Smooth muscle cell (in vitro differentiated cells): ENCODE results near the gene HHLA2. TPM values are rescaled to one million over a fixed set of nuclear protein-coding genes. Genes with fewer than 3 reads are reported as not detected.

Source experiments
- DNase-seq: peaks from one replicate; lab custom pipeline; 2025; ENCODE audit not compliant: unreplicated experiment; lab: John Stamatoyannopoulos, UW
- H2AFZ ChIP-seq: fragments of 200-600 bp; sonication (generic); 2 replicates; pipeline ENCODE4 v1.6.0; 2016; ENCODE audit warnings: antibody characterized with exemption, low read depth, mild to moderate bottlenecking
- H3F3A ChIP-seq: fragments of 200-600 bp; sonication (generic); 2 replicates; pipeline ENCODE4 v1.6.0; 2017; ENCODE audit warnings: antibody characterized with exemption, low read depth
- H3K27ac ChIP-seq: fragments of 200-600 bp; sonication (generic); 2 replicates; pipeline ENCODE4 v1.5.1; 2016; ENCODE audit warnings: low read depth, mild to moderate bottlenecking
- H3K27me3 ChIP-seq: fragments of 200-600 bp; sonication (generic); 2 replicates; pipeline ENCODE4 v1.6.1; 2016; ENCODE audit warnings: low read depth, mild to moderate bottlenecking
- H3K36me3 ChIP-seq: fragments of 200-600 bp; sonication (generic); 2 replicates; pipeline ENCODE4 v1.5.1; 2016; ENCODE audit warnings: low read depth
- H3K4me1 ChIP-seq: fragments of 200-600 bp; sonication (generic); 2 replicates; pipeline ENCODE4 v1.5.1; 2016; ENCODE audit warnings: low read depth
- H3K4me2 ChIP-seq: fragments of 200-600 bp; sonication (generic); 2 replicates; pipeline ENCODE4 v1.6.0; 2016; ENCODE audit warnings: mild to moderate bottlenecking
- H3K4me3 ChIP-seq: fragments of 200-600 bp; sonication (generic); 2 replicates; pipeline ENCODE4 v1.5.1; 2016; ENCODE audit warnings: mild to moderate bottlenecking
- H3K79me2 ChIP-seq: fragments of 200-600 bp; sonication (generic); 2 replicates; pipeline ENCODE4 v1.6.0; 2016; ENCODE audit warnings: low read depth, mild to moderate bottlenecking
- H3K9ac ChIP-seq: fragments of 200-600 bp; sonication (generic); 2 replicates; pipeline ENCODE4 v1.6.0; 2016; ENCODE audit warnings: low read depth
- H3K9me3 ChIP-seq: fragments of 200-600 bp; sonication (generic); replicated peaks from 2 replicates; pipeline ENCODE4 v1.5.1; 2016; ENCODE audit warnings: low read depth
- H4K20me1 ChIP-seq: fragments of 200-600 bp; sonication (generic); 2 replicates; pipeline ENCODE4 v1.6.0; 2016; ENCODE audit warnings: low read depth
- CTCF ChIP-seq: fragments of 200-600 bp; sonication (generic); IDR thresholded peaks from 2 replicates; pipeline ENCODE4 v1.5.1; 2017; ENCODE audit warnings: borderline replicate concordance, mild to moderate bottlenecking, antibody characterized with exemption; ENCODE audit not compliant: insufficient read depth, poor library complexity, severe bottlenecking
- WGBS: methylation state at CpG from one replicate; pipeline ENCODE4 v1.1.7; 2016; ENCODE audit warnings: low lambda C conversion rate; 5-methylcytosine and 5-hydroxymethylcytosine counted together
- polyA plus RNA-seq: library from polyadenylated mRNA; unstranded; fragments of >200 nt; fragmentation: Nextera tagmentation; extraction: Ambion mirVana; gene quantifications from 2 replicates; pipeline ENCODE4 v1.2.1, GENCODE V29; 2016
- total RNA-seq: library from RNA; depleted of rRNA; stranded (reverse); fragments of >200 nt; gene quantifications from 2 replicates; pipeline ENCODE4 v1.2.3, GENCODE V29; 2014

HHLA2 gene
- total and polyA plus RNA-seq, 2 experiments from 2014 or later: not detected

- TF ChIP-seq CTCF: no peak
- H2AFZ ChIP-seq: no peak overlapping the region
- WGBS: 79% methylated on average over 4 of the region's 4 CpGs
- no peaks in the 10 kb centered on the region for H3K36me3 ChIP-seq
- no peaks in the 10 kb centered on the region for H3K9me3 ChIP-seq
- no peak overlapping the region for H3K4me3 ChIP-seq
- no peaks in the 10 kb centered on the region for H4K20me1 ChIP-seq
- H3K27ac ChIP-seq: no peak overlapping the region
- H3K4me2 ChIP-seq: no peak overlapping the region
- no peaks in the 10 kb centered on the region for H3K4me1 ChIP-seq
- H3F3A ChIP-seq: no peaks in the 10 kb centered on the region
- no peaks in the 10 kb centered on the region for H3K79me2 ChIP-seq
- H3K9ac ChIP-seq: no peak overlapping the region
- H3K27me3 ChIP-seq: no peaks in the 10 kb centered on the region
- DNase-seq: no peak
These were observed 32.6 kb downstream of the HHLA2 start for GRCh38 chr3:108328821-108329486.

- Histone ChIP-seq H3K27ac (no peak overlapping the region), H3K9ac (no peak overlapping the region), H3K79me2 (no peaks in the 10 kb centered on the region), H3K9me3 (no peaks in the 10 kb centered on the region), H3K4me2 (no peak overlapping the region), H3F3A (no peaks in the 10 kb centered on the region), H4K20me1 (no peaks in the 10 kb centered on the region), H2AFZ (no peak overlapping the region), H3K36me3 (no peaks in the 10 kb centered on the region), H3K4me3 (no peak overlapping the region), H3K27me3 (no peaks in the 10 kb centered on the region), H3K4me1 (no peaks in the 10 kb centered on the region)
- WGBS: 88% methylated on average over 5 of the region's 5 CpGs
- DNase-seq: no peak
- TF ChIP-seq CTCF: no peak
These were observed 33.2 kb downstream of the HHLA2 start for GRCh38 chr3:108329508-108329907.

GRCh38 chr3:108329947-108330346 is 33.6 kb downstream of the HHLA2 start:
- Histone ChIP-seq H2AFZ (no peak overlapping the region), H3K9me3 (no peaks in the 10 kb centered on the region)

More at GRCh38 chr3:108329947-108330346, 33.6 kb downstream of the HHLA2 start:
- no peaks in the 10 kb centered on the region for H3F3A ChIP-seq
- H3K79me2 ChIP-seq: no peaks in the 10 kb centered on the region
- no peak overlapping the region for H3K27ac ChIP-seq
- DNase-seq: no peak
- no peak overlapping the region for H3K9ac ChIP-seq
- H3K4me1 ChIP-seq: no peaks in the 10 kb centered on the region
- no peaks in the 10 kb centered on the region for H4K20me1 ChIP-seq
- no peak for TF ChIP-seq CTCF
- no peak overlapping the region for H3K4me3 ChIP-seq
- no peak overlapping the region for H3K4me2 ChIP-seq
- no peaks in the 10 kb centered on the region for H3K27me3 ChIP-seq
- H3K36me3 ChIP-seq: no peaks in the 10 kb centered on the region
